HepG2 (cell line): ENCODE data around the gene NPPB. TPM values are rescaled to one million over a fixed set of nuclear protein-coding genes. Genes with fewer than 3 reads are reported as not detected.

Experiments
- ATAC-seq: fragments of 200-7000 bp; cut with Tn5 transposase; 3 replicates; pipeline ENCODE4 v1.9.1; 2020; ENCODE audit warnings: mild to moderate bottlenecking, moderate library complexity
- BruUV-seq: library from RNA; stranded (reverse); fragments of 400-500 nt; replicated peaks from 2 replicates; lab custom pipeline; 2021; lab: Mats Ljungman, UMichigan
- CTCF ChIA-PET: fragments of 300-600 bp; formaldehyde crosslinking; extraction: SDS; loops from one replicate; lab custom pipeline; 2021; ENCODE audit warnings: low total read pairs, inconsistent platforms, low intra/inter-chr PET ratio; lab: Yijun Ruan, JAX
- POLR2A ChIA-PET: fragments of 350-600 bp; sonication (Branson Sonifier 250); formaldehyde crosslinking; loops from one replicate; lab custom pipeline; 2020; ENCODE audit warnings: antibody characterized with exemption, inconsistent platforms; lab: Yijun Ruan, JAX
- DNase-seq: peaks from one replicate; pipeline ENCODE4 v3.0.0-alpha.2; 2015; ENCODE audit warnings: low spot score
- FAIRE-seq: peaks from 3 replicates; lab custom pipeline; 2011; peaks lifted over from hg19 to GRCh38; lab: Jason Lieb, UNC
- H2AFZ ChIP-seq: one replicate; pipeline ENCODE4 v1.6.1; 2011; ENCODE audit warnings: low read length, inconsistent platforms
- H3K27ac ChIP-seq: fragments of 300-600 bp; 3 replicates; pipeline ENCODE4 v1.8.0; 2011; ENCODE audit warnings: mixed run types, mild to moderate bottlenecking, mixed read lengths, low read length, inconsistent platforms; ENCODE audit not compliant: insufficient read depth; ENCODE audit errors: extremely low read length
- H3K27me3 ChIP-seq, 2 experiments: fragments of 200-600 bp in 1 of 2; 2 replicates in 1 of 2; 3 replicates in 1 of 2; pipeline versions ENCODE4 v1.6.0 to v1.8.0; 2011; ENCODE audit warnings: low read length in 2 of 2, mild to moderate bottlenecking in 2 of 2, moderate library complexity in 2 of 2, inconsistent platforms in 1 of 2; ENCODE audit not compliant: insufficient read depth in 2 of 2, control insufficient read depth in 1 of 2
- H3K36me3 ChIP-seq, 2 experiments: fragments of 200-600 bp in 1 of 2; replicated peaks in 1 of 2; 2 replicates in 1 of 2; 3 replicates in 1 of 2; pipeline versions ENCODE4 v1.5.1 to v1.8.0; 2011; ENCODE audit warnings: low read length in 2 of 2, inconsistent platforms in 1 of 2; ENCODE audit not compliant: insufficient read depth in 2 of 2, control insufficient read depth in 1 of 2
- H3K4me1 ChIP-seq: 2 replicates; pipeline ENCODE4 v1.5.1; 2012; ENCODE audit warnings: low read length, inconsistent platforms; ENCODE audit not compliant: insufficient read depth
- H3K4me2 ChIP-seq: 2 replicates; pipeline ENCODE4 v1.6.0; 2011; ENCODE audit warnings: low read depth, low read length, inconsistent platforms
- H3K4me3 ChIP-seq, 3 experiments: fragments of 200-600 bp in 1 of 3; sonication (generic), shearing (Covaris generic) in 1 of 3; replicated peaks in 1 of 3; 2 replicates each; pipeline ENCODE4 v1.5.1; 2011 to 2016; ENCODE audit warnings: low read length in 3 of 3, inconsistent platforms in 2 of 3, low read depth in 2 of 3, mild to moderate bottlenecking in 2 of 3, control low read depth in 1 of 3, mixed read lengths in 1 of 3; ENCODE audit not compliant: insufficient read depth in 1 of 3
- H3K79me2 ChIP-seq: one replicate; pipeline ENCODE4 v1.6.1; 2011; ENCODE audit warnings: low read length, inconsistent platforms; ENCODE audit not compliant: insufficient read depth
- H3K9ac ChIP-seq: 2 replicates; pipeline ENCODE4 v1.6.0; 2011; ENCODE audit warnings: mild to moderate bottlenecking, low read depth, low read length, inconsistent platforms; ENCODE audit not compliant: insufficient read depth
- H3K9me3 ChIP-seq: 2 replicates; pipeline ENCODE4 v1.5.1; 2012; ENCODE audit warnings: mild to moderate bottlenecking, low read length
- H4K20me1 ChIP-seq: 2 replicates; pipeline ENCODE4 v1.6.0; 2011; ENCODE audit warnings: inconsistent platforms, mild to moderate bottlenecking, low read length, moderate library complexity; ENCODE audit not compliant: insufficient read depth
- ERF ChIP-seq: IDR thresholded peaks from 2 replicates; pipeline ENCODE4 v1.6.1; 2018; ENCODE audit warnings: missing biosample characterization, missing genetic modification reagents
- NFKB2 ChIP-seq: sonication (generic); formaldehyde crosslinking; IDR thresholded peaks from 2 replicates; pipeline ENCODE4 v1.4.0; 2020; ENCODE audit warnings: missing genetic modification reagents, borderline replicate concordance
- ZFP1 ChIP-seq: IDR thresholded peaks from 2 replicates; pipeline ENCODE4 v1.6.1; 2016
- ZNF263 ChIP-seq: sonication (generic); formaldehyde crosslinking; IDR thresholded peaks from 2 replicates; pipeline ENCODE4 v1.4.0; 2020; ENCODE audit warnings: missing genetic modification reagents
- WGBS: methylation state at CpG from one replicate; pipeline ENCODE4 v1.1.6; 2017; ENCODE audit warnings: low lambda C conversion rate; 5-methylcytosine and 5-hydroxymethylcytosine counted together
- in situ Hi-C: cut with HindIII; loops from 2 replicates; pipeline ENCODE4 v1.10.0; 2017; ENCODE audit warnings: low pct_unique_long_range_greater_than_20kb; ENCODE audit not compliant: extremely low pct_ligation_motif_present
- intact Hi-C: fragments of 100-400 bp; cut with micrococcal nuclease; formaldehyde crosslinking; loops from one replicate; pipeline ENCODE4 v1.10.0; 2022; ENCODE audit not compliant: unreplicated experiment
- polyA plus RNA-seq, 8 experiments: library from polyadenylated mRNA; depleted of rRNA in 3 of 8; stranded (reverse) in 7 of 8; unstranded in 1 of 8; fragments of >200 nt; fragmentation: Illumina TruSeq in 4 of 8; extraction: Trizol in 4 of 8; gene quantifications; 2 replicates each; pipeline versions ENCODE4 v1.2.1 to v1.2.3, GENCODE V29; 2011 to 2016; ENCODE audit warnings: low read depth in 4 of 8, missing spikeins in 1 of 8, mixed read lengths in 1 of 8; ENCODE audit not compliant: insufficient read depth in 1 of 8
- total RNA-seq, 5 experiments: library from RNA; depleted of rRNA; stranded (reverse); fragments of >200 nt; fragmentation: Illumina TruSeq; extraction: Trizol; gene quantifications; 2 replicates each; pipeline ENCODE4 v1.2.3, GENCODE V29; 2016; ENCODE audit warnings: low read depth in 1 of 5
- TF ChIP-seq, protein P1 (sequence below): sonication (generic); formaldehyde crosslinking; IDR thresholded peaks from 2 replicates; pipeline ENCODE4 v1.5.1; 2020; ENCODE audit warnings: mild to moderate bottlenecking, missing genetic modification reagents, moderate library complexity

The NPPB gene
- total and polyA plus RNA-seq, 2 of the 13 experiments (the other 11 are each of a cell fraction or from before 2014, with no cell fraction given), result 1.9 TPM; not detected in 1

- Histone ChIP-seq H3K4me1 (peaks cover 59% of the 10 kb centered on the region), H3K27ac (no peak overlapping the region), H3K27me3 (peaks cover 4 to 36% of the 10 kb centered on the region in 2 experiments; a peak in 4 of 5 replicates), H3K9ac (no peak overlapping the region), H2AFZ (no peak overlapping the region), H4K20me1 (no peaks in the 10 kb centered on the region), H3K4me3 (no peak overlapping the region), H3K9me3 (no peaks in the 10 kb centered on the region), H3K4me2 (no peak overlapping the region; the same call in 1 of the 2 replicates), H3K36me3 (no peaks in the 10 kb centered on the region), H3K79me2 (no peaks in the 10 kb centered on the region)
- ATAC-seq, result peak; percentile 4; the same call in 2 of the 3 replicates
- peak; percentile 60 for TF ChIP-seq ZNF263 (CRISPR knock-in tag)
- TF ChIP-seq ZFP1 (CRISPR knock-in tag), result no peak
- TF ChIP-seq NFKB2 (CRISPR knock-in tag), result no peak
- no peak for TF ChIP-seq ERF (CRISPR knock-in tag)
- TF ChIP-seq, protein P1, sequence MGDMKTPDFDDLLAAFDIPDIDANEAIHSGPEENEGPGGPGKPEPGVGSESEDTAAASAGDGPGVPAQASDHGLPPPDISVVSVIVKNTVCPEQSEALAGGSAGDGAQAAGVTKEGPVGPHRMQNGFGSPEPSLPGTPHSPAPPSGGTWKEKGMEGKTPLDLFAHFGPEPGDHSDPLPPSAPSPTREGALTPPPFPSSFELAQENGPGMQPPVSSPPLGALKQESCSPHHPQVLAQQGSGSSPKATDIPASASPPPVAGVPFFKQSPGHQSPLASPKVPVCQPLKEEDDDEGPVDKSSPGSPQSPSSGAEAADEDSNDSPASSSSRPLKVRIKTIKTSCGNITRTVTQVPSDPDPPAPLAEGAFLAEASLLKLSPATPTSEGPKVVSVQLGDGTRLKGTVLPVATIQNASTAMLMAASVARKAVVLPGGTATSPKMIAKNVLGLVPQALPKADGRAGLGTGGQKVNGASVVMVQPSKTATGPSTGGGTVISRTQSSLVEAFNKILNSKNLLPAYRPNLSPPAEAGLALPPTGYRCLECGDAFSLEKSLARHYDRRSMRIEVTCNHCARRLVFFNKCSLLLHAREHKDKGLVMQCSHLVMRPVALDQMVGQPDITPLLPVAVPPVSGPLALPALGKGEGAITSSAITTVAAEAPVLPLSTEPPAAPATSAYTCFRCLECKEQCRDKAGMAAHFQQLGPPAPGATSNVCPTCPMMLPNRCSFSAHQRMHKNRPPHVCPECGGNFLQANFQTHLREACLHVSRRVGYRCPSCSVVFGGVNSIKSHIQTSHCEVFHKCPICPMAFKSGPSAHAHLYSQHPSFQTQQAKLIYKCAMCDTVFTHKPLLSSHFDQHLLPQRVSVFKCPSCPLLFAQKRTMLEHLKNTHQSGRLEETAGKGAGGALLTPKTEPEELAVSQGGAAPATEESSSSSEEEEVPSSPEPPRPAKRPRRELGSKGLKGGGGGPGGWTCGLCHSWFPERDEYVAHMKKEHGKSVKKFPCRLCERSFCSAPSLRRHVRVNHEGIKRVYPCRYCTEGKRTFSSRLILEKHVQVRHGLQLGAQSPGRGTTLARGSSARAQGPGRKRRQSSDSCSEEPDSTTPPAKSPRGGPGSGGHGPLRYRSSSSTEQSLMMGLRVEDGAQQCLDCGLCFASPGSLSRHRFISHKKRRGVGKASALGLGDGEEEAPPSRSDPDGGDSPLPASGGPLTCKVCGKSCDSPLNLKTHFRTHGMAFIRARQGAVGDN (CRISPR knock-in tag), result peak; percentile 37
- WGBS, result 36% methylated on average over 13 of the region's 28 CpGs
- no peak for DNase-seq
- ChIA-PET CTCF (no interaction called here), POLR2A (interaction anchor here (2.6 kb wide), 1 partner anchor 29 kb away, joined by 8 read pairs; no protein-coding TSS in a partner anchor)
- no peak for FAIRE-seq
- in situ Hi-C loops, result no loop called here
- intact Hi-C loops, result no loop called here
- BruUV-seq, result no TSS peak
Observed at GRCh38 chr1:11879311-11880180, 20.8 kb upstream of the NPPB start.
